ENCODE measurements around the gene ABCA6. TPM values are rescaled to one million over a fixed set of nuclear protein-coding genes. Genes with fewer than 3 reads are reported as not detected.

Gene ABCA6
- total and polyA plus RNA-seq, 4 donors = 1.9 to 132 (median 8.7) TPM

DNA sequence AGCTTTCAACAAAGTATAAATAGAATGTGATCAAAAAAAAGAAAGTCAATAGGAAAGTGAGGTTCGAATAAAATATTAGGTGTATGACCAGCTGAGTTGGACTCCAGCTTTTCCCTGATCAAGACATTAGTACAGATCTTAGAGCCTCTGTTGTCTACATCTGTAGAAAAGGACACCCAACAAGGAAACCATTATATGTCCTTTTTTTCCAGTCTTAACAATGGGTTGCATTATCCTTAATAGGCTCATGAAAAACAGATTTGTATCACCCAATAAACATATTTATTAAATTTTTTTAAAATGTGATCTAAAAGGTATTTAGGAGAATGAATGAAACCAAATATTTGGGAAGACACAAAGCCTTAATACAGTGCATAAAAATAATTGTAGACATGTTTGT is 18.1 kb downstream of the ABCA6 start:
- H3K27ac ChIP-seq (ENCODE audit: low read depth in 1 of 2, low read length in 1 of 2) = no peak overlapping the region
- no peaks in the 10 kb centered on the region for H3K9me3 ChIP-seq (ENCODE audit: control insufficient read depth in 4 of 4, insufficient read depth in 3 of 4, low read length in 3 of 4)
- 86 to 95% methylated on average over 1 of the region's 1 CpG for WGBS, 2 donors
- H3K9ac ChIP-seq (ENCODE audit: insufficient read depth in 1 of 2, low read length in 2 of 2) = no peak overlapping the region
- no peaks in the 10 kb centered on the region for H3K4me1 ChIP-seq (ENCODE audit: control insufficient read depth in 5 of 5, insufficient read depth in 5 of 5, low read length in 5 of 5)
- H3K27me3 ChIP-seq (ENCODE audit: control insufficient read depth in 3 of 3, insufficient read depth in 3 of 3, low read length in 2 of 3) = no peaks in the 10 kb centered on the region
- DNase-seq (no peak), ATAC-seq (ENCODE audit: insufficient read depth, low FRiP score) (no peak)
- TF ChIP-seq, protein P1, sequence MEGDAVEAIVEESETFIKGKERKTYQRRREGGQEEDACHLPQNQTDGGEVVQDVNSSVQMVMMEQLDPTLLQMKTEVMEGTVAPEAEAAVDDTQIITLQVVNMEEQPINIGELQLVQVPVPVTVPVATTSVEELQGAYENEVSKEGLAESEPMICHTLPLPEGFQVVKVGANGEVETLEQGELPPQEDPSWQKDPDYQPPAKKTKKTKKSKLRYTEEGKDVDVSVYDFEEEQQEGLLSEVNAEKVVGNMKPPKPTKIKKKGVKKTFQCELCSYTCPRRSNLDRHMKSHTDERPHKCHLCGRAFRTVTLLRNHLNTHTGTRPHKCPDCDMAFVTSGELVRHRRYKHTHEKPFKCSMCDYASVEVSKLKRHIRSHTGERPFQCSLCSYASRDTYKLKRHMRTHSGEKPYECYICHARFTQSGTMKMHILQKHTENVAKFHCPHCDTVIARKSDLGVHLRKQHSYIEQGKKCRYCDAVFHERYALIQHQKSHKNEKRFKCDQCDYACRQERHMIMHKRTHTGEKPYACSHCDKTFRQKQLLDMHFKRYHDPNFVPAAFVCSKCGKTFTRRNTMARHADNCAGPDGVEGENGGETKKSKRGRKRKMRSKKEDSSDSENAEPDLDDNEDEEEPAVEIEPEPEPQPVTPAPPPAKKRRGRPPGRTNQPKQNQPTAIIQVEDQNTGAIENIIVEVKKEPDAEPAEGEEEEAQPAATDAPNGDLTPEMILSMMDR (IDR thresholded peaks at IDR 0.05; ENCODE audit: control extremely low read depth, extremely low read depth) = no peak
- peaks cover 0 to 13% (median 7%) of the 10 kb centered on the region in 4 donors for H3K36me3 ChIP-seq (ENCODE audit: control insufficient read depth in 4 of 4, insufficient read depth in 4 of 4, low read length in 4 of 4)
- H3K4me3 ChIP-seq = no peak overlapping the region

DNA sequence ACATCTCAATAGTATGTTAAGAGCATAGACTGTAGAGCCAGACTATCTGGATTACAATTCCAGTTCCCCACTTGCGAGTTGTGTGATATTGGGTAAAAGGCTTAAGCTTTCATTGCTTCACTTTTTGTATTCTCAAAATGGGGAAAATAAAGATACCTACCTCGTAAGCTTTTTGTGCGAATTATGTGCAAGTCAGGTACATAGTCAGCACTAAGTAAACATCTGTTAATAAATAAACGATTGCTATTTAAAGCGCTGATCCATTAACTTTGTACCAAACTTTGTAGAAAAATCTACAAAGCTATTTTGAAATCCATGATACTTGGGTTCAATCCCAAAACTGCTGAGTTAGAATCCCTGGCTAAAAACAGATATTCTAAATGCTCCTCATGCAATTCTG is 19.6 kb downstream of the ABCA6 start:
- Histone ChIP-seq H3K9ac (ENCODE audit: insufficient read depth in 1 of 2, low read length in 2 of 2) (no peak overlapping the region), H3K36me3 (ENCODE audit: control insufficient read depth in 4 of 4, insufficient read depth in 4 of 4, low read length in 4 of 4) (peaks cover 0 to 13% (median 3%) of the 10 kb centered on the region in 4 donors), H3K27me3 (ENCODE audit: control insufficient read depth in 3 of 3, insufficient read depth in 3 of 3, low read length in 2 of 3) (no peaks in the 10 kb centered on the region), H3K9me3 (ENCODE audit: control insufficient read depth in 4 of 4, insufficient read depth in 3 of 4, low read length in 3 of 4) (no peaks in the 10 kb centered on the region), H3K4me3 (no peak overlapping the region), H3K4me1 (ENCODE audit: control insufficient read depth in 5 of 5, insufficient read depth in 5 of 5, low read length in 5 of 5) (peaks cover 0 to 3% (median 0%) of the 10 kb centered on the region in 5 donors), H3K27ac (ENCODE audit: low read depth in 1 of 2, low read length in 1 of 2) (no peak overlapping the region)
- 95 to 96% methylated on average over 5 of the region's 5 CpGs for WGBS, 2 donors
- DNase-seq = no peak
- TF ChIP-seq, protein P1 (IDR thresholded peaks at IDR 0.05; ENCODE audit: control extremely low read depth, extremely low read depth) = no peak
- ATAC-seq (ENCODE audit: insufficient read depth, low FRiP score) = no peak

DNA sequence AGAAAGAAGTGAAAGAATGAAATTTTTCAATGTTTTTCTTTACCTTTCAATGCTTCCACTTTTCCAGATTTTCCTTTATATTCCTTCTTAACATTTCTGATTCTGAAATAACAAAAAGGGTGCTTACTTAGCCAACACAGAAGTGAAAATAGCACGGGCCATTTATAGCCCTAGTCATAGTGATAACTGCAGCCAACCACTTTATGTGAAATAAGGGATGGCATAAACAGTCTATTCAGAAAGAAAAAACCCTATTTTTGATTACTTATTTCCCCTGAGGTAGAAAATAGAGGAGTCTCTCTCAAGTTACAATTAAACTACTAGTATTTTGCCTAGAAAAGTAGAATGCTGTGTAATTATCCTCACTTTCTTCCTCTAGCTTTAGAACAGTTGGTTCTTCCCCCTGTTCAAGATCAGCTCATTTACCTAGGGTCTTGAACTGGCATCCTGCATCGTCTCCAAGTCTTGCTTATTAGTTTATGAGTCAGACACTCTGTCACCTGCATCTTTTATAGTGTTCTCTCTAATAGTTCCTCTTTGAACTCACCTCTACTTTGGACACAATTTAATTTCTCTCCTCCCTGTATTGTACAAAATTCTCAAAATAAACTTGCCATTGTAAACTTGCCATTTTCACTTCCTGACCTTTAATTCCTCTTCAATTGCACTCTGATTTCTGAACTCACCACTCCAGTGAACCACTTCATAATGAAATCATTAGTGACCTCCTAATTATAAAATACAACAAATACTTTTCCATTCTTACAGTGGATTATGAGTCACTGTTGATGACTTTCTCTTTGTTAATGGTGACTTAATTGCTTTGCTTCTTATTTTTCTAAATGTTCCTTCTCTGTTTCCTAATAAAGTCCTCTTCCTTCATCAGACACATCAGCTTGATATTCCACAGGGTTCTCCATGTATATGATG is 23.6 kb downstream of the ABCA6 start:
- H3K4me1 ChIP-seq (ENCODE audit: control insufficient read depth in 5 of 5, insufficient read depth in 5 of 5, low read length in 5 of 5) = peaks cover 0 to 6% (median 0%) of the 10 kb centered on the region in 5 donors

More for the DNA sequence above, 23.6 kb downstream of the ABCA6 start:
- DNase-seq (no peak), ATAC-seq (ENCODE audit: insufficient read depth, low FRiP score) (no peak)
- Histone ChIP-seq H3K27me3 (ENCODE audit: control insufficient read depth in 3 of 3, insufficient read depth in 3 of 3, low read length in 2 of 3) (no peaks in the 10 kb centered on the region), H3K27ac (ENCODE audit: low read depth in 1 of 2, low read length in 1 of 2) (no peak overlapping the region), H3K36me3 (ENCODE audit: control insufficient read depth in 4 of 4, insufficient read depth in 4 of 4, low read length in 4 of 4) (peaks cover 0 to 13% (median 6%) of the 10 kb centered on the region in 4 donors), H3K9ac (ENCODE audit: insufficient read depth in 1 of 2, low read length in 2 of 2) (no peak overlapping the region), H3K9me3 (ENCODE audit: control insufficient read depth in 4 of 4, insufficient read depth in 3 of 4, low read length in 3 of 4) (no peaks in the 10 kb centered on the region), H3K4me3 (no peak overlapping the region)
- 42 to 70% methylated on average over 2 of the region's 2 CpGs for WGBS, 2 donors
- TF ChIP-seq, protein P1 (IDR thresholded peaks at IDR 0.05; ENCODE audit: control extremely low read depth, extremely low read depth) = no peak

Data from lung (tissue), 12 donors.